H4 (cell line): ENCODE measurements around the gene DDAH2. TPM values are rescaled to one million over a fixed set of nuclear protein-coding genes. Genes with fewer than 3 reads are reported as not detected.
A peak's percentile ranks its signal among the peaks of the same experiment; 100 is the strongest.

Source experiments
- DNase-seq: peaks from one replicate; pipeline ENCODE4 v3.0.0-alpha.2; 2015; ENCODE audit warnings: low spot score
- total RNA-seq: library from RNA; depleted of rRNA; stranded (reverse); fragments of >200 nt; shearing (Covaris generic); gene quantifications from 2 replicates; pipeline ENCODE4 v1.2.3, GENCODE V29; 2014

DDAH2 gene
- total RNA-seq, 1 experiment from 2014 or later = 75.2 TPM

- DNase-seq = no peak
Measured at GRCh38 chr6:31761343-31761742, 32.2 kb upstream of the DDAH2 start.

- no peak for DNase-seq
Measured at GRCh38 chr6:31760790-31761189, 31.7 kb upstream of the DDAH2 start.

GRCh38 chr6:31758281-31758680, 29.2 kb upstream of the DDAH2 start:
- no peak for DNase-seq

GRCh38 chr6:31752739-31753319, 23.7 kb upstream of the DDAH2 start:
- DNase-seq = no peak

- DNase-seq = peak; percentile 52
Measured at GRCh38 chr6:31750411-31751022, 21.4 kb upstream of the DDAH2 start.

GRCh38 chr6:31749301-31750036, 20.4 kb upstream of the DDAH2 start:
- DNase-seq = no peak

GRCh38 chr6:31744422-31744821, 15.3 kb upstream of the DDAH2 start:
- DNase-seq = no peak

- DNase-seq = no peak
Measured at GRCh38 chr6:31742894-31743293, 13.8 kb upstream of the DDAH2 start.

- no peak for DNase-seq
Measured at GRCh38 chr6:31741815-31742214, 12.7 kb upstream of the DDAH2 start.

- DNase-seq = no peak
Measured at GRCh38 chr6:31740397-31741223, 11.5 kb upstream of the DDAH2 start.

GRCh38 chr6:31739639-31740396, 10.7 kb upstream of the DDAH2 start, which contains the start of gene MSH5:
Gene MSH5, plus strand, starts transcription at chr6:31740005. Its CDS starts 462 bp downstream, at chr6:31740467.
- peak; percentile 98 for DNase-seq

- DNase-seq = peak; percentile 84
Measured at GRCh38 chr6:31737991-31738979, 9.2 kb upstream of the DDAH2 start.

- no peak for DNase-seq
Measured at GRCh38 chr6:31737315-31737990, 8.4 kb upstream of the DDAH2 start.

GRCh38 chr6:31736768-31737314, 7.7 kb upstream of the DDAH2 start:
- DNase-seq = no peak

GRCh38 chr6:31736021-31736767, 7.1 kb upstream of the DDAH2 start, which contains the start of gene CLIC1:
Gene CLIC1, minus strand, starts transcription at chr6:31736530. Its CDS starts 230 bp downstream, at chr6:31736300.
- peak; percentile 87 for DNase-seq

- peak; percentile 64 for DNase-seq
Measured at GRCh38 chr6:31734821-31735406, 5.8 kb upstream of the DDAH2 start.

GRCh38 chr6:31734247-31734820, 5.2 kb upstream of the DDAH2 start:
- no peak for DNase-seq

GRCh38 chr6:31733734-31734133, 4.6 kb upstream of the DDAH2 start:
- DNase-seq = no peak
